H1 (cell line): ENCODE data around the gene B4GALNT3. TPM values are rescaled to one million over a fixed set of nuclear protein-coding genes. Genes with fewer than 3 reads are reported as not detected.

Experiments used
- CTCF ChIA-PET: fragments of 300-600 bp; sonication (Branson Sonifier 250); formaldehyde crosslinking; loops from one replicate; lab custom pipeline; 2021; ENCODE audit not compliant: partially characterized antibody; lab: Charles Lee
- POLR2A ChIA-PET: fragments of 300-600 bp; sonication (Branson Sonifier 250); formaldehyde crosslinking; loops from one replicate; lab custom pipeline; 2021; ENCODE audit warnings: inconsistent platforms; ENCODE audit not compliant: partially characterized antibody; lab: Charles Lee
- DNase-seq, 2 experiments: peaks; one replicate each; pipeline versions ENCODE4 v3.0.0 to v3.0.0-alpha.2; 2010 to 2022; ENCODE audit warnings: low spot score in 2 of 2, low read depth in 1 of 2, mixed read lengths in 1 of 2
- FAIRE-seq: peaks from 2 replicates; lab custom pipeline; 2011; peaks lifted over from hg19 to GRCh38; lab: Jason Lieb, UNC
- H2AFZ ChIP-seq: 2 replicates; pipeline ENCODE4 v1.8.1; 2012; ENCODE audit warnings: low read length, inconsistent platforms
- H2AK5ac ChIP-seq: 2 replicates; pipeline ENCODE4 v1.6.1; 2013; ENCODE audit warnings: low read depth, low read length
- H2BK120ac ChIP-seq: replicated peaks from 2 replicates; pipeline ENCODE3; 2013; ENCODE audit warnings: low read depth, low read length, inconsistent platforms
- H2BK12ac ChIP-seq: 2 replicates; pipeline ENCODE4 v1.6.1; 2013; ENCODE audit warnings: low read depth, low read length
- H2BK15ac ChIP-seq: 2 replicates; pipeline ENCODE4 v1.6.1; 2013; ENCODE audit warnings: low read length
- H2BK20ac ChIP-seq: 2 replicates; pipeline ENCODE4 v1.6.1; 2013; ENCODE audit warnings: low read length
- H2BK5ac ChIP-seq: 2 replicates; pipeline ENCODE4 v1.6.1; 2013; ENCODE audit warnings: low read depth, low read length
- H3K14ac ChIP-seq: 2 replicates; pipeline ENCODE4 v1.6.1; 2013; ENCODE audit warnings: inconsistent platforms; ENCODE audit not compliant: insufficient read length
- H3K18ac ChIP-seq: 2 replicates; pipeline ENCODE4 v1.6.1; 2013; ENCODE audit warnings: low read length; ENCODE audit errors: extremely low read depth
- H3K23ac ChIP-seq: 2 replicates; pipeline ENCODE4 v1.6.1; 2013; ENCODE audit warnings: inconsistent platforms; ENCODE audit not compliant: insufficient read length
- H3K23me2 ChIP-seq: 2 replicates; pipeline ENCODE4 v1.6.1; 2013; ENCODE audit warnings: low read depth, low read length
- H3K27ac ChIP-seq: 2 replicates; pipeline ENCODE4 v1.6.1; 2011; ENCODE audit warnings: low read depth, low read length, inconsistent platforms
- H3K27me3 ChIP-seq, 4 experiments: replicated peaks in 1 of 4; 1 replicate in 1 of 4; 2 replicates in 3 of 4; pipeline versions ENCODE4 v1.6.1 to v1.8.1; 2011 to 2013; ENCODE audit warnings: low read length in 3 of 4, mild to moderate bottlenecking in 3 of 4, inconsistent platforms in 2 of 4, mixed read lengths in 2 of 4, moderate library complexity in 1 of 4; ENCODE audit not compliant: control insufficient read depth in 3 of 4, insufficient read depth in 3 of 4; ENCODE audit errors: extremely low read depth in 1 of 4
- H3K36me3 ChIP-seq, 4 experiments: 2 replicates each; pipeline versions ENCODE4 v1.6.1 to v1.8.1; 2011 to 2013; ENCODE audit warnings: mild to moderate bottlenecking in 4 of 4, low read length in 3 of 4, moderate library complexity in 2 of 4, control low read depth in 1 of 4, inconsistent platforms in 1 of 4; ENCODE audit not compliant: insufficient read depth in 4 of 4, control insufficient read depth in 2 of 4
- H3K4ac ChIP-seq: replicated peaks from 2 replicates; pipeline ENCODE3; 2013; ENCODE audit warnings: low read length, low read depth, mixed read lengths, inconsistent platforms; ENCODE audit not compliant: insufficient read length
- H3K4me1 ChIP-seq, 4 experiments: replicated peaks in 1 of 4; 1 replicate in 1 of 4; 2 replicates in 3 of 4; pipeline versions ENCODE4 v1.6.1 to v1.8.1; 2011 to 2013; ENCODE audit warnings: low read length in 3 of 4, inconsistent platforms in 2 of 4, mixed read lengths in 1 of 4; ENCODE audit not compliant: insufficient read depth in 4 of 4, control insufficient read depth in 3 of 4
- H3K4me2 ChIP-seq, 2 experiments: 2 replicates each; pipeline versions ENCODE4 v1.6.1 to v1.8.1; 2011 to 2013; ENCODE audit warnings: low read depth in 2 of 2, low read length in 2 of 2, control low read depth in 1 of 2, inconsistent platforms in 1 of 2, mild to moderate bottlenecking in 1 of 2; ENCODE audit not compliant: insufficient read depth in 1 of 2
- H3K4me3 ChIP-seq, 4 experiments: fragments of 200-600, 300-600 bp in 1 of 4; sonication (generic), shearing (Covaris generic), sonication (Bioruptor Twin) in 1 of 4; 2 replicates each; pipeline versions ENCODE4 v1.5.1 to v1.8.1; 2011 to 2016; ENCODE audit warnings: low read length in 4 of 4, low read depth in 3 of 4, control low read depth in 2 of 4, inconsistent platforms in 2 of 4, mild to moderate bottlenecking in 2 of 4, mixed read lengths in 1 of 4, moderate library complexity in 1 of 4; ENCODE audit not compliant: insufficient read depth in 2 of 4; ENCODE audit errors: extremely low read depth in 1 of 4
- H3K56ac ChIP-seq: replicated peaks from 2 replicates; pipeline ENCODE3; 2013; ENCODE audit warnings: low read depth, mild to moderate bottlenecking, mixed read lengths, low read length, inconsistent platforms; ENCODE audit not compliant: insufficient read length
- H3K79me1 ChIP-seq: 2 replicates; pipeline ENCODE4 v1.6.1; 2013; ENCODE audit warnings: low read depth, low read length, control low read depth
- H3K79me2 ChIP-seq, 2 experiments: 2 replicates each; pipeline versions ENCODE4 v1.6.1 to v1.8.1; 2012 to 2013; ENCODE audit warnings: low read length in 2 of 2, mild to moderate bottlenecking in 2 of 2, inconsistent platforms in 1 of 2; ENCODE audit not compliant: insufficient read depth in 2 of 2, control insufficient read depth in 1 of 2
- H3K9ac ChIP-seq, 4 experiments: replicated peaks in 1 of 4; 1 replicate in 1 of 4; 2 replicates in 3 of 4; pipeline versions ENCODE4 v1.6.1 to v1.8.1; 2011 to 2013; ENCODE audit warnings: low read depth in 3 of 4, low read length in 3 of 4, control low read depth in 2 of 4, mild to moderate bottlenecking in 2 of 4, moderate library complexity in 2 of 4, inconsistent platforms in 1 of 4; ENCODE audit errors: extremely low read depth in 1 of 4
- H3K9me3 ChIP-seq, 2 experiments: 2 replicates each; pipeline versions ENCODE4 v1.6.1 to v1.8.1; 2012 to 2013; ENCODE audit warnings: mild to moderate bottlenecking in 2 of 2, moderate library complexity in 2 of 2, control low read depth in 1 of 2, inconsistent platforms in 1 of 2, low read depth in 1 of 2, low read length in 1 of 2, mixed read lengths in 1 of 2; ENCODE audit not compliant: insufficient read depth in 2 of 2
- H4K20me1 ChIP-seq, 2 experiments: replicated peaks in 1 of 2; 2 replicates each; pipeline versions ENCODE3 to v1.8.1; 2011 to 2013; ENCODE audit warnings: inconsistent platforms in 2 of 2, low read length in 2 of 2, mild to moderate bottlenecking in 1 of 2; ENCODE audit not compliant: insufficient read depth in 2 of 2, control insufficient read depth in 1 of 2
- H4K5ac ChIP-seq: 2 replicates; pipeline ENCODE4 v1.6.1; 2013; ENCODE audit warnings: low read length, low read depth, mixed read lengths, inconsistent platforms; ENCODE audit not compliant: insufficient read length
- H4K8ac ChIP-seq: 2 replicates; pipeline ENCODE4 v1.8.0; 2013; ENCODE audit warnings: mild to moderate bottlenecking, moderate library complexity, low read length, inconsistent platforms; ENCODE audit not compliant: insufficient read depth; ENCODE audit errors: extremely low read depth
- H4K91ac ChIP-seq: replicated peaks from 2 replicates; pipeline ENCODE3; 2013; ENCODE audit warnings: low read length, mixed read lengths, inconsistent platforms; ENCODE audit not compliant: insufficient read length
- ATF3 ChIP-seq: IDR thresholded peaks from 2 replicates; pipeline ENCODE4 v1.6.1; 2011; ENCODE audit warnings: low read depth, mild to moderate bottlenecking, low read length; ENCODE audit not compliant: insufficient read depth
- EGR1 ChIP-seq: IDR thresholded peaks from 2 replicates; pipeline ENCODE4 v1.6.1; 2011; ENCODE audit warnings: low read depth, low read length, borderline replicate concordance
- FOSL1 ChIP-seq: IDR thresholded peaks from 2 replicates; pipeline ENCODE4 v1.6.1; 2011; ENCODE audit warnings: mild to moderate bottlenecking, low read depth, low read length, moderate library complexity; ENCODE audit not compliant: insufficient read depth
- HDAC6 ChIP-seq: IDR thresholded peaks from one replicate; pipeline ENCODE4 v1.7.1; 2012; ENCODE audit warnings: low read depth, mild to moderate bottlenecking, inconsistent platforms, low read length, moderate library complexity
- JUN ChIP-seq: IDR thresholded peaks from 2 replicates; pipeline ENCODE4 v1.6.1; 2011; ENCODE audit warnings: low read depth, mild to moderate bottlenecking, improper control_type of control experiment, low read length
- JUND ChIP-seq: IDR thresholded peaks from 2 replicates; pipeline ENCODE4 v1.6.1; 2011; ENCODE audit warnings: mild to moderate bottlenecking, improper control_type of control experiment, low read length
- MAFK ChIP-seq: IDR thresholded peaks from 2 replicates; pipeline ENCODE4 v1.6.1; 2012; ENCODE audit warnings: low read depth, mild to moderate bottlenecking, improper control_type of control experiment, low read length
- NANOG ChIP-seq: IDR thresholded peaks from 2 replicates; pipeline ENCODE4 v1.6.1; 2011; ENCODE audit warnings: low read length, low read depth, mild to moderate bottlenecking, inconsistent platforms; ENCODE audit not compliant: insufficient read depth, poor library complexity, severe bottlenecking
- RBBP5 ChIP-seq: IDR thresholded peaks from 2 replicates; pipeline ENCODE4 v1.7.1; 2012; ENCODE audit warnings: low read depth, mild to moderate bottlenecking, inconsistent platforms, low read length, moderate library complexity, borderline replicate concordance
- SIRT6 ChIP-seq: IDR thresholded peaks from one replicate; pipeline ENCODE4 v1.7.1; 2012; ENCODE audit warnings: low read length, inconsistent platforms
- SP4 ChIP-seq: IDR thresholded peaks from 2 replicates; pipeline ENCODE4 v1.6.1; 2012; ENCODE audit warnings: low read length, inconsistent platforms
- TCF12 ChIP-seq: IDR thresholded peaks from 2 replicates; pipeline ENCODE4 v1.6.1; 2011; ENCODE audit warnings: low read depth, mild to moderate bottlenecking, low read length
- YY1 ChIP-seq: IDR thresholded peaks from 2 replicates; pipeline ENCODE4 v1.6.1; 2011; ENCODE audit warnings: low read depth, mild to moderate bottlenecking, low read length
- WGBS, 2 experiments: shearing (Covaris generic) in 1 of 2; methylation state at CpG; one replicate each; pipeline versions ENCODE4 v1.1.6 to v1.1.7; 2013 to 2015; ENCODE audit warnings: low lambda C conversion rate in 2 of 2, mixed read lengths in 2 of 2, inconsistent platforms in 1 of 2, low coverage in 1 of 2, missing lambda C conversion rate in 1 of 2; ENCODE audit not compliant: insufficient replicate concordance in 2 of 2, insufficient coverage in 1 of 2, insufficient read length in 1 of 2; ENCODE audit errors: extremely low coverage in 1 of 2, missing lambda C conversion rate in 1 of 2; 5-methylcytosine and 5-hydroxymethylcytosine counted together
- polyA plus RNA-seq, 7 experiments: library from polyadenylated mRNA; depleted of rRNA in 3 of 7; stranded (reverse) in 5 of 7; unstranded in 2 of 7; fragments of >200 nt in 5 of 7; fragments of 200-250 nt in 2 of 7; gene quantifications; 1 replicate in 5 of 7; 2 replicates in 1 of 7; 4 replicates in 1 of 7; pipeline versions ENCODE4 v1.2.1 to v1.2.3, GENCODE V29; 2011 to 2013; ENCODE audit warnings: missing spikeins in 2 of 7, mixed read lengths in 2 of 7
- total RNA-seq: library from RNA; stranded (reverse); fragmentation: NEBNext Ultra II Directional; extraction: Animal tissue kit (Norgen Biotek cat#: 25700); gene quantifications from 2 replicates; pipeline ENCODE4 v1.2.1, GENCODE V29; 2021

B4GALNT3 gene
- total and polyA plus RNA-seq, 2 of the 8 experiments (the other 6 are each of a cell fraction or from before 2014, with no cell fraction given) = 12.5 to 20.3 TPM

GRCh38 chr12:588024-588322 is 128.2 kb downstream of the B4GALNT3 start:
- Histone ChIP-seq H3K14ac (no peak overlapping the region), H4K91ac (no peak overlapping the region), H3K4me1 (no peaks in the 10 kb centered on the region), H4K5ac (no peak overlapping the region), H4K20me1 (no peaks in the 10 kb centered on the region), H3K27ac (no peak overlapping the region), H3K18ac (no peak overlapping the region), H3K79me1 (no peaks in the 10 kb centered on the region), H2BK5ac (no peak overlapping the region), H3K27me3 (no peaks in the 10 kb centered on the region), H2BK20ac (no peak overlapping the region), H2BK15ac (no peak overlapping the region), H2BK120ac (no peak overlapping the region), H3K36me3 (no peaks in the 10 kb centered on the region), H3K9me3 (no peaks in the 10 kb centered on the region), H2BK12ac (no peak overlapping the region), H3K79me2 (no peaks in the 10 kb centered on the region), H3K4me3 (no peak overlapping the region), H4K8ac (no peak overlapping the region), H2AK5ac (no peak overlapping the region), H3K9ac (no peak overlapping the region), H3K23me2 (no peaks in the 10 kb centered on the region), H3K4me2 (no peak overlapping the region), H3K4ac (no peak overlapping the region), H3K56ac (no peak overlapping the region), H3K23ac (no peak overlapping the region), H2AFZ (no peak overlapping the region)
- TF ChIP-seq HDAC6 (no peak), JUN (no peak), FOSL1 (no peak), MAFK (no peak), NANOG (no peak), SIRT6 (no peak), YY1 (no peak), SP4 (no peak), JUND (no peak), EGR1 (no peak), TCF12 (no peak), ATF3 (no peak), RBBP5 (no peak)
- DNase-seq (no peak), FAIRE-seq (no peak)
- CTCF ChIA-PET = interaction anchor here (0.6 to 3.1 kb wide), 5 partner anchors 12 to 232 kb away, joined by 3 to 17 read pairs (median 4); no protein-coding TSS in a partner anchor
- POLR2A ChIA-PET = interaction anchor here (0.9 kb wide), 1 partner anchor 362 kb away, joined by 3 read pairs; the partner anchor contains the start of gene RAD52
- WGBS, 2 experiments = 87% methylated on average over 8 of the region's 10 CpGs; no CpG with 5 or more reads in 1 of the 2 experiments
